Loucy (cell line): ENCODE data around the gene CLIP1.

Experiments used
- H2AFZ ChIP-seq: fragments of 200-600 bp; sonication (generic); 2 replicates; pipeline ENCODE4 v1.6.0; 2016; ENCODE audit warnings: antibody characterized with exemption, mild to moderate bottlenecking, low read length, moderate library complexity
- H3F3A ChIP-seq: fragments of 200-600 bp; 2 replicates; pipeline ENCODE4 v1.6.0; 2016; ENCODE audit warnings: antibody characterized with exemption, low read depth, mild to moderate bottlenecking
- H3K27me3 ChIP-seq: fragments of 200-600 bp; sonication (generic); 2 replicates; pipeline ENCODE4 v1.6.1; 2014; ENCODE audit warnings: low read length, mild to moderate bottlenecking; ENCODE audit not compliant: insufficient read depth, poor library complexity, severe bottlenecking
- H3K36me3 ChIP-seq: fragments of 200-600 bp; sonication (generic); 2 replicates; pipeline ENCODE4 v1.6.1; 2016; ENCODE audit warnings: low read length; ENCODE audit not compliant: insufficient read depth
- H3K4me1 ChIP-seq: fragments of 200-600 bp; sonication (generic); 2 replicates; pipeline ENCODE4 v1.5.1; 2014; ENCODE audit warnings: low read length, mild to moderate bottlenecking; ENCODE audit not compliant: insufficient read depth, poor library complexity, severe bottlenecking
- H3K4me2 ChIP-seq: fragments of 200-600 bp; sonication (generic); 2 replicates; pipeline ENCODE4 v1.6.0; 2014; ENCODE audit warnings: antibody characterized with exemption, low read length, low read depth, mild to moderate bottlenecking; ENCODE audit not compliant: poor library complexity, severe bottlenecking
- H3K4me3 ChIP-seq: fragments of 200-600 bp; sonication (generic); 2 replicates; pipeline ENCODE4 v1.5.1; 2014; ENCODE audit warnings: low read length, mild to moderate bottlenecking, mixed read lengths; ENCODE audit not compliant: poor library complexity, severe bottlenecking
- H3K79me2 ChIP-seq: fragments of 200-600 bp; sonication (generic); 2 replicates; pipeline ENCODE4 v1.6.1; 2014; ENCODE audit warnings: low read length; ENCODE audit not compliant: insufficient read depth
- H3K9ac ChIP-seq: fragments of 200-600 bp; sonication (generic); 2 replicates; pipeline ENCODE4 v1.6.0; 2014; ENCODE audit warnings: mild to moderate bottlenecking, low read depth, low read length, moderate library complexity; ENCODE audit not compliant: poor library complexity, severe bottlenecking
- H3K9me2 ChIP-seq: fragments of 200-600 bp; sonication (generic); replicated peaks from 2 replicates; pipeline ENCODE4 v1.6.1; 2016; ENCODE audit warnings: low read depth, low read length, mixed read lengths
- H3K9me3 ChIP-seq: fragments of 200-600 bp; sonication (generic); 2 replicates; pipeline ENCODE4 v1.6.1; 2014; ENCODE audit warnings: mild to moderate bottlenecking, antibody characterized with exemption, low read length, low read depth; ENCODE audit not compliant: insufficient read depth
- H4K20me1 ChIP-seq: fragments of 200-600 bp; sonication (generic); 2 replicates; pipeline ENCODE4 v1.6.0; 2014; ENCODE audit warnings: antibody characterized with exemption, low read length, mild to moderate bottlenecking; ENCODE audit not compliant: insufficient read depth, poor library complexity, severe bottlenecking
- EZH2phosphoT487 ChIP-seq: fragments of 200-600 bp; IDR thresholded peaks from 2 replicates; pipeline ENCODE4 v1.6.1; 2018; ENCODE audit warnings: antibody characterized with exemption, mild to moderate bottlenecking, moderate library complexity, borderline replicate concordance
- TF ChIP-seq, protein P1 (sequence below): fragments of 200-600 bp; sonication (generic); conservative IDR thresholded peaks from 2 replicates; pipeline ENCODE4 v1.5.1; 2014; ENCODE audit warnings: mild to moderate bottlenecking, antibody characterized with exemption, low read length

Gene CLIP1

DNA sequence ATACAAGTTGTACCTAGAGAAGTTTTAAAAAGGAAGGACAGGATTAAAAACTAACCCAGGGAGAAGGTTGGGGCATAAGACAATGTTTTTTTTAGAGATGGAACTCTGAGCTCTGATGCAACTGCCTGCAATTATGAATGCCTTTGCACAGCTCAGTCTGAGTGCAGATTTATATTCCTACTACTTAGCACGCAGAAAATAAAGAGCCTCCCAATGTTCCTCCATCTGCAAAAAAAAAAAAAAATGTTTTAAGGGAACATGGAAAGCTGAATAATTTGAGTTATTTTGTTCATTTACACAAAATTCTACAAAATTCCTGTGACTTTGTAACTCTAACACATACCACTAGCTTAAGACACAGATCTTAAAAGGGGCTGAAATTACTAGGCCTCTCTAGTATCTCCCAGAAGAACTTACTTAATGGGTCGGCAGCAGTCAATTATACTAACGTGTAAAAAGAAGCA is 15.7 kb downstream of the CLIP1 start:
- H3K4me2 ChIP-seq, result no peak overlapping the region
- H4K20me1 ChIP-seq, result no peaks in the 10 kb centered on the region
- H3K27me3 ChIP-seq, result no peaks in the 10 kb centered on the region
- TF ChIP-seq, protein P1, sequence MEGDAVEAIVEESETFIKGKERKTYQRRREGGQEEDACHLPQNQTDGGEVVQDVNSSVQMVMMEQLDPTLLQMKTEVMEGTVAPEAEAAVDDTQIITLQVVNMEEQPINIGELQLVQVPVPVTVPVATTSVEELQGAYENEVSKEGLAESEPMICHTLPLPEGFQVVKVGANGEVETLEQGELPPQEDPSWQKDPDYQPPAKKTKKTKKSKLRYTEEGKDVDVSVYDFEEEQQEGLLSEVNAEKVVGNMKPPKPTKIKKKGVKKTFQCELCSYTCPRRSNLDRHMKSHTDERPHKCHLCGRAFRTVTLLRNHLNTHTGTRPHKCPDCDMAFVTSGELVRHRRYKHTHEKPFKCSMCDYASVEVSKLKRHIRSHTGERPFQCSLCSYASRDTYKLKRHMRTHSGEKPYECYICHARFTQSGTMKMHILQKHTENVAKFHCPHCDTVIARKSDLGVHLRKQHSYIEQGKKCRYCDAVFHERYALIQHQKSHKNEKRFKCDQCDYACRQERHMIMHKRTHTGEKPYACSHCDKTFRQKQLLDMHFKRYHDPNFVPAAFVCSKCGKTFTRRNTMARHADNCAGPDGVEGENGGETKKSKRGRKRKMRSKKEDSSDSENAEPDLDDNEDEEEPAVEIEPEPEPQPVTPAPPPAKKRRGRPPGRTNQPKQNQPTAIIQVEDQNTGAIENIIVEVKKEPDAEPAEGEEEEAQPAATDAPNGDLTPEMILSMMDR, result no peak
- no peak for TF ChIP-seq EZH2phosphoT487
- H3K9ac ChIP-seq, result no peak overlapping the region
- H2AFZ ChIP-seq, result no peak overlapping the region
- H3F3A ChIP-seq, result no peaks in the 10 kb centered on the region
- no peaks in the 10 kb centered on the region for H3K9me2 ChIP-seq
- H3K36me3 ChIP-seq, result no peaks in the 10 kb centered on the region
- no peaks in the 10 kb centered on the region for H3K4me1 ChIP-seq
- no peak overlapping the region for H3K4me3 ChIP-seq
- no peaks in the 10 kb centered on the region for H3K9me3 ChIP-seq
- H3K79me2 ChIP-seq, result peaks cover 8% of the 10 kb centered on the region; the same call in 1 of the 2 replicates

DNA sequence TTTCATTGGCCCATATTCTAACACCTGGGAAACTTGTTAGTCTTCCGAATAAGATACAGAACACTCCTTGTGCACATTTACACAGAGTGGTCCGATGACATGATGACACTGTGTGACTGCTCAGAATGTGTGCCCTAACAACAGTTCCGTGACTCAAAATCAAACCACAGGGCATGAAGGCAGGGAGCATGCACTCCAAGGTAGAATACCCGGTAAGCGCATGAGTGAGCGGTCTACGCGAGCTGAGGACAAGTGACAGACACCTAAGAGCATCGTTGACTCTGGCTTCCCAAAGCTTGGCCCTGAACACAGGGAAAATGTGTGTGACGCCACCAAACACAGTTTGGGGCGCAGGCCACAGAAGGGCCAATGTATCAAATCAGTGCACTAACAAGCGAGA is 18.6 kb downstream of the CLIP1 start:
- H2AFZ ChIP-seq, result no peak overlapping the region
- H4K20me1 ChIP-seq, result no peaks in the 10 kb centered on the region
- H3K9me3 ChIP-seq, result no peaks in the 10 kb centered on the region
- H3K9me2 ChIP-seq, result no peaks in the 10 kb centered on the region
- peaks cover 9% of the 10 kb centered on the region for H3K4me1 ChIP-seq
- H3K4me2 ChIP-seq, result no peak overlapping the region
- H3K79me2 ChIP-seq, result peaks cover 5% of the 10 kb centered on the region; the same call in 1 of the 2 replicates
- no peaks in the 10 kb centered on the region for H3F3A ChIP-seq
- H3K36me3 ChIP-seq, result no peaks in the 10 kb centered on the region
- H3K4me3 ChIP-seq, result no peak overlapping the region
- TF ChIP-seq, protein P1, result no peak
- no peak for TF ChIP-seq EZH2phosphoT487
- H3K9ac ChIP-seq, result no peak overlapping the region
- H3K27me3 ChIP-seq, result no peaks in the 10 kb centered on the region

DNA sequence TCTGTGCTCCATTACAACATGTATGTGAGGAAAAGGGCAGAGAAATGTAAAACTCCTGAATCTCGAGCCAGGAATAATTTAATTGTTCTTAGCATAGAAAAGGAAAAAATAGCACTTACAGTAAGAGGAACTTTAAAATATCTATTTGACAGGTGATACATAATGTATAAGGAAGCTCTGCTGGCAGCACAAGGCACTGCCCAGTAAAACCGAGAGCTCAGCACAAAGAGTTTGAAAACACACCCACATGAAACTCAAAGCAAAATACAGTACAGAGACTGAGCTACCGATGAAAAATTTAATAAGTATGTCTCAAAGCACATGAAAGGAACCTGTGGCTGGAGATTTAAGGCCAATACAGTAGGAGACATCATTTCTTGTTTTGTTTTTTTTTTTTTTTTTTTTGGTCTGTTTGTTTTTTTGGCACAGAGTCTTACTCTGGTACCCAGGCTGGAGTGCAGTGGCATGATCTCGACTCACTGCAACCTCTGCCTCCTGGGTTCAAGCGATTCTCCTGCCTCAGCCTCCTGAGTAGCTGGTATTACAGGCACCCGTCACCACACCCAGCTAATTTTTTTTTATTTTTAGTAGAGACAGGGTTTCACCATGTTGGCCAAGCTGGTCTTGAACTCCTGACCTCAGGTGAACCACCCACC is 19.2 kb downstream of the CLIP1 start:
- H3K36me3 ChIP-seq, result no peaks in the 10 kb centered on the region
- no peak for TF ChIP-seq EZH2phosphoT487
- TF ChIP-seq, protein P1, result no peak
- no peak overlapping the region for H2AFZ ChIP-seq
- H3K9me2 ChIP-seq, result no peaks in the 10 kb centered on the region
- peaks cover 5% of the 10 kb centered on the region; the same call in 1 of the 2 replicates for H3K79me2 ChIP-seq
- no peaks in the 10 kb centered on the region for H3F3A ChIP-seq
- no peak overlapping the region for H3K9ac ChIP-seq
- H3K4me2 ChIP-seq, result no peak overlapping the region
- H3K4me3 ChIP-seq, result no peak overlapping the region
- H3K4me1 ChIP-seq, result peaks cover 9% of the 10 kb centered on the region
- no peaks in the 10 kb centered on the region for H4K20me1 ChIP-seq
- no peaks in the 10 kb centered on the region for H3K9me3 ChIP-seq
- H3K27me3 ChIP-seq, result no peaks in the 10 kb centered on the region
